HG02943 (cell line): Measurements from ENCODE around the gene VPS25.
"Not testable (repeated sequence)": the region's sequence is repeated elsewhere in the genome, so short reads cannot be mapped to it uniquely, and the experiment has no call there.

Experiments
- ATAC-seq: cut with Tn5 transposase; IDR thresholded peaks from one replicate; pipeline ENCODE4 v1.9.1; 2021; ENCODE audit warnings: mild to moderate bottlenecking, low read depth, moderate library complexity; ENCODE audit not compliant: unreplicated experiment

The VPS25 gene

GRCh38 chr17:42773290-42774035, at the start of gene VPS25:
Gene VPS25 (plus strand): TSS chr17:42773449. CDS start chr17:42773476, 27 bp downstream.
- ATAC-seq, result peak; percentile 85

GRCh38 chr17:42723636-42724035, 49.6 kb upstream of the VPS25 start:
- no peak for ATAC-seq

- no peak for ATAC-seq
These were observed 48.1 kb upstream of the VPS25 start for GRCh38 chr17:42725143-42725542.

- ATAC-seq, result no peak
These were observed 32.5 kb upstream of the VPS25 start for GRCh38 chr17:42740699-42741098.

- ATAC-seq, result not testable (repeated sequence)
These were observed 30.3 kb upstream of the VPS25 start for GRCh38 chr17:42742916-42743315.

GRCh38 chr17:42743595-42744282, 29.5 kb upstream of the VPS25 start:
- ATAC-seq, result no peak

GRCh38 chr17:42744283-42744805, 28.9 kb upstream of the VPS25 start:
- ATAC-seq, result no peak

- no peak for ATAC-seq
These were observed 28.2 kb upstream of the VPS25 start, which contains the start of gene EZH1 for GRCh38 chr17:42744806-42745617. Gene EZH1 (minus strand): TSS chr17:42745040. CDS start chr17:42728941, 16,099 bp downstream.

- no peak for ATAC-seq
These were observed 24.9 kb upstream of the VPS25 start for GRCh38 chr17:42748202-42748907.

- no peak for ATAC-seq
These were observed 24.1 kb upstream of the VPS25 start for GRCh38 chr17:42748908-42749798.

GRCh38 chr17:42750739-42751344, 22.4 kb upstream of the VPS25 start:
- no peak for ATAC-seq

- no peak for ATAC-seq
These were observed 21.6 kb upstream of the VPS25 start for GRCh38 chr17:42751628-42752027.

GRCh38 chr17:42754782-42755181, 18.5 kb upstream of the VPS25 start:
- no peak for ATAC-seq

GRCh38 chr17:42759982-42760651, 13.1 kb upstream of the VPS25 start:
- no peak for ATAC-seq

GRCh38 chr17:42760652-42761581, 12.3 kb upstream of the VPS25 start, which contains the start of gene RAMP2:
Gene RAMP2 (plus strand): TSS chr17:42761227. CDS start chr17:42761262, 35 bp downstream.
- no peak for ATAC-seq

GRCh38 chr17:42761638-42762037, 11.6 kb upstream of the VPS25 start:
- ATAC-seq, result no peak

- no peak for ATAC-seq
These were observed 7.1 kb upstream of the VPS25 start for GRCh38 chr17:42766124-42766523.
